Measurements from ENCODE around the gene KPTN.

DNA sequence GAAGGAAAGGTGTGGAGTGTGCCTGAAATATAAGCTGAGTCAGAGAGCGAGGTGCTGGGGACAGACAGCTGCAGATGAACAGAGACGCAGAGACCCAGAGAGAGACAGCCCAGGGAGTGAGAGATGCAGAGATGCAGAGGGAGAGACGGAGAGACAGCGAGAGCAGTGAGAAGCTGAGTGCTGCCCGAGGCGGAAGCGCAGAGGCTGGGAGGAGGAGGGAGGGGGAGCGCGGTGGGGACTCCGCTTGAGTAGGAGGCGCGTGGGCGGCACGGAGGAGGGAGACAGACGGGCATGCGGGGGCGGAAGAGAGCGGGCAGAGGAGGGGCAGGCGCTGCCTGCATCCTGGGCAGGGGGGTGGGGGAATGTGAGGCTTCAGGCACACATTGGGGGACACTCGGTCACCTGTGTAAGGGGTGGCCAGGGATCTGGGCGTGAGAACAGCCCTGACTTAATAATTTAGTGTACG is 38.0 kb downstream of the KPTN start:
- TF ChIP-seq, protein P1, sequence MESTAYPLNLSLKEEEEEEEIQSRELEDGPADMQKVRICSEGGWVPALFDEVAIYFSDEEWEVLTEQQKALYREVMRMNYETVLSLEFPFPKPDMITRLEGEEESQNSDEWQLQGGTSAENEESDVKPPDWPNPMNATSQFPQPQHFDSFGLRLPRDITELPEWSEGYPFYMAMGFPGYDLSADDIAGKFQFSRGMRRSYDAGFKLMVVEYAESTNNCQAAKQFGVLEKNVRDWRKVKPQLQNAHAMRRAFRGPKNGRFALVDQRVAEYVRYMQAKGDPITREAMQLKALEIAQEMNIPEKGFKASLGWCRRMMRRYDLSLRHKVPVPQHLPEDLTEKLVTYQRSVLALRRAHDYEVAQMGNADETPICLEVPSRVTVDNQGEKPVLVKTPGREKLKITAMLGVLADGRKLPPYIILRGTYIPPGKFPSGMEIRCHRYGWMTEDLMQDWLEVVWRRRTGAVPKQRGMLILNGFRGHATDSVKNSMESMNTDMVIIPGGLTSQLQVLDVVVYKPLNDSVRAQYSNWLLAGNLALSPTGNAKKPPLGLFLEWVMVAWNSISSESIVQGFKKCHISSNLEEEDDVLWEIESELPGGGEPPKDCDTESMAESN (CRISPR knock-in tag; conservative IDR thresholded peaks at IDR 0.05) = no peak
- no peak for TF ChIP-seq POLR2A (IDR thresholded peaks at IDR 0.05; ENCODE audit: insufficient read depth in 1 of 2, low read depth in 2 of 2, low read length in 2 of 2)
- TF ChIP-seq, protein P2, sequence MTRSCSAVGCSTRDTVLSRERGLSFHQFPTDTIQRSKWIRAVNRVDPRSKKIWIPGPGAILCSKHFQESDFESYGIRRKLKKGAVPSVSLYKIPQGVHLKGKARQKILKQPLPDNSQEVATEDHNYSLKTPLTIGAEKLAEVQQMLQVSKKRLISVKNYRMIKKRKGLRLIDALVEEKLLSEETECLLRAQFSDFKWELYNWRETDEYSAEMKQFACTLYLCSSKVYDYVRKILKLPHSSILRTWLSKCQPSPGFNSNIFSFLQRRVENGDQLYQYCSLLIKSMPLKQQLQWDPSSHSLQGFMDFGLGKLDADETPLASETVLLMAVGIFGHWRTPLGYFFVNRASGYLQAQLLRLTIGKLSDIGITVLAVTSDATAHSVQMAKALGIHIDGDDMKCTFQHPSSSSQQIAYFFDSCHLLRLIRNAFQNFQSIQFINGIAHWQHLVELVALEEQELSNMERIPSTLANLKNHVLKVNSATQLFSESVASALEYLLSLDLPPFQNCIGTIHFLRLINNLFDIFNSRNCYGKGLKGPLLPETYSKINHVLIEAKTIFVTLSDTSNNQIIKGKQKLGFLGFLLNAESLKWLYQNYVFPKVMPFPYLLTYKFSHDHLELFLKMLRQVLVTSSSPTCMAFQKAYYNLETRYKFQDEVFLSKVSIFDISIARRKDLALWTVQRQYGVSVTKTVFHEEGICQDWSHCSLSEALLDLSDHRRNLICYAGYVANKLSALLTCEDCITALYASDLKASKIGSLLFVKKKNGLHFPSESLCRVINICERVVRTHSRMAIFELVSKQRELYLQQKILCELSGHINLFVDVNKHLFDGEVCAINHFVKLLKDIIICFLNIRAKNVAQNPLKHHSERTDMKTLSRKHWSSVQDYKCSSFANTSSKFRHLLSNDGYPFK (CRISPR knock-in tag; IDR thresholded peaks at IDR 0.05; ENCODE audit: borderline replicate concordance) = no peak
- TF ChIP-seq MYC (CRISPR knock-in tag; IDR thresholded peaks at IDR 0.05; ENCODE audit: borderline replicate concordance) = no peak
- no peak for TF ChIP-seq ZNF34 (CRISPR knock-in tag; IDR thresholded peaks at IDR 0.05; ENCODE audit: borderline replicate concordance)
- no peak for TF ChIP-seq RAD51 (IDR thresholded peaks at IDR 0.05; ENCODE audit: borderline replicate concordance)
- TF ChIP-seq CREB1 (IDR thresholded peaks at IDR 0.05) = no peak
- TF ChIP-seq CREB1 (CRISPR knock-in tag; IDR thresholded peaks at IDR 0.05) = no peak
- TF ChIP-seq HNRNPUL1 (IDR thresholded peaks at IDR 0.05; ENCODE audit: low read depth, low read length) = no peak
